Neutrophil (primary cell): ENCODE data around the gene UBB.
"Not testable (repeated sequence)": the region's sequence is repeated elsewhere in the genome, so short reads cannot be mapped to it uniquely, and the experiment has no call there.

Experiments used
- H3K27ac ChIP-seq: fragments of 200-600 bp; sonication (generic); 2 replicates; pipeline ENCODE4 v1.5.1; 2016; ENCODE audit warnings: mild to moderate bottlenecking, moderate library complexity
- H3K27me3 ChIP-seq: fragments of 200-600 bp; sonication (generic); 2 replicates; pipeline ENCODE4 v1.6.0; 2016; ENCODE audit warnings: mild to moderate bottlenecking
- H3K36me3 ChIP-seq: fragments of 200-600 bp; sonication (generic); 2 replicates; pipeline ENCODE4 v1.5.1; 2017
- H3K4me1 ChIP-seq, 2 experiments: fragments of 200-600 bp in 1 of 2; sonication (generic) in 1 of 2; 1 replicate in 1 of 2; 2 replicates in 1 of 2; pipeline versions ENCODE4 v1.5.1 to v1.6.1; 2013 to 2016; ENCODE audit warnings: low read depth in 1 of 2, low read length in 1 of 2, mild to moderate bottlenecking in 1 of 2, moderate library complexity in 1 of 2; ENCODE audit not compliant: control insufficient read depth in 1 of 2, insufficient read depth in 1 of 2
- H3K4me3 ChIP-seq, 2 experiments: fragments of 200-600 bp in 1 of 2; sonication (generic) in 1 of 2; 1 replicate in 1 of 2; 2 replicates in 1 of 2; pipeline ENCODE4 v1.5.1; 2013 to 2016; ENCODE audit warnings: low read depth in 1 of 2, low read length in 1 of 2, mild to moderate bottlenecking in 1 of 2, moderate library complexity in 1 of 2
- H3K9me3 ChIP-seq: fragments of 200-600 bp; sonication (generic); 2 replicates; pipeline ENCODE4 v1.5.1; 2016
- CTCF ChIP-seq: fragments of 200-600 bp; sonication (generic); IDR thresholded peaks from 2 replicates; pipeline ENCODE4 v1.5.1; 2016; ENCODE audit warnings: antibody characterized with exemption

Gene UBB

GRCh38 chr17:16383216-16383615 is 2.3 kb downstream of the UBB start:
- H3K36me3 ChIP-seq: peaks cover 17% of the 10 kb centered on the region
- H3K9me3 ChIP-seq: no peaks in the 10 kb centered on the region
- H3K4me3 ChIP-seq: no peak overlapping the region
- peaks cover 15 to 22% of the 10 kb centered on the region in 2 experiments for H3K4me1 ChIP-seq
- TF ChIP-seq CTCF: no peak
- no peak overlapping the region for H3K27ac ChIP-seq
- peaks cover 24% of the 10 kb centered on the region for H3K27me3 ChIP-seq

DNA sequence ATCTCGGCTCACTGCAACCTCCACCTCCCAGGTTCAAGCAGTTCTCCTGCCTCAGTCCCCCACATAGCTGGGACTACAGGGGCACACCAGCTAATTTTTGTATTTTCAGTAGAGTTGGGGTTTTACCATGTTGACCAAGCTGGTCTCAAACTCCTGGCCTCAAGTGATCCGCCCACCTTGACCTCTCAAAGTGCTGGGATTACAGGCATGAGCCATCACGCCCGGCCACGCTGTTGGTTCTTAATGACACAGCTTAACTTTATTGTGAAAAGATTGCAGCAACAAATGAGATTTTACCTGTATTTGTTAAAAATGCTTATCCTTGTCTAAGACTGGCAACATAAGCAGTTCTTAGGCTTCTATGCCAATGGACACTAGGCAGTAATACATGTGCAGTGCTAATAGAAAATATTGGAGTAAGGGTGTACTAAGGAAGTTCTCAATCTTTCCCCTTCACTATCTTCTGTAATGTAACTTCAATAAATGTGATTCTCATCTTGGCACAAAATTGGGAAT is 2.9 kb downstream of the UBB start:
- no peak overlapping the region for H3K27ac ChIP-seq
- peaks cover 26% of the 10 kb centered on the region for H3K27me3 ChIP-seq
- peaks cover 17% of the 10 kb centered on the region for H3K36me3 ChIP-seq
- peaks cover 15 to 22% of the 10 kb centered on the region in 2 experiments for H3K4me1 ChIP-seq
- H3K9me3 ChIP-seq: no peaks in the 10 kb centered on the region
- H3K4me3 ChIP-seq: no peak overlapping the region
- no peak for TF ChIP-seq CTCF

DNA sequence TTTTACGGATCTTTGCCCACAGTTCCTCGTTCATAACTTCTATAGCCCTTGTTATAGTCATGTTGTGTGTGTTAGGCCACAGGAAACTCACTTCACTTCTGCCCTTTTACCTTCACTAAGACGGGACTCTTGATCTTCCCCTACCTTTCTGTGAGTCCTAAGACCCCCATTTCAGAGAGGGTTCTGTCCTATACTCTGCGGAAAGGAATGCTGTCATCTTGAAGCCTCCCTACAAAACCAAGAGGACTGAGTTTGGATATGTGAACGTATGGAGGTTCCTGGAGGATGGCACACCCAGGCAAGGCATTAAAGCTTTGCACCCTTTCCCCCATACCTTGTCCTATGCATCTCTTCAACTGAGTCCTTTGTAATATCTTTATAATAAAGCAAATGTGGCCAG is 3.7 kb downstream of the UBB start:
- H3K4me1 ChIP-seq: peaks cover 15 to 22% of the 10 kb centered on the region in 2 experiments
- H3K9me3 ChIP-seq: no peaks in the 10 kb centered on the region
- no peak overlapping the region for H3K27ac ChIP-seq
- no peak overlapping the region for H3K4me3 ChIP-seq
- H3K27me3 ChIP-seq: peaks cover 26% of the 10 kb centered on the region
- no peak for TF ChIP-seq CTCF
- H3K36me3 ChIP-seq: peaks cover 17% of the 10 kb centered on the region

DNA sequence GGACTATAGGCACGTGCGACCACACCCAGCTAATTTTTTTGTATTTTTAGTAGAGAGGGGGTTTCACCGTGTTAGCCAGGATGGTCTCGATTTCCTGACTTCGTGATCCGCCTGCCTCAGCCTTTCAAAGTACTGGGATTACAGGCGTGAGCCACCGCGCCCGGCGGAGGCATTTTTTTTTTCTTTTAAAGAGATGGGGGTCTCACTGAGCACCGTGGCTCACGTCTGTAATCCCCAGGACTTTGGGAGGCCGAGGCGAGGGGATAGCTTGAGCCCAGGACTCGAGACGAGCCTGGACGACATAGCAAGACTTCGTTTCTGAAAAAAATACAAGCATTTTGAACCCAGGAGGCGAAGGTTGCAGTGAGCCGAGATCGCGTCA is 5.2 kb downstream of the UBB start:
- peak overlapping the region in 1 of 2 experiments; percentile 69 for H3K4me3 ChIP-seq
- not testable (repeated sequence) for H3K27ac ChIP-seq, H3K9me3 ChIP-seq
- H3K27me3 ChIP-seq: peaks cover 26% of the 10 kb centered on the region
- H3K36me3 ChIP-seq: peaks cover 17% of the 10 kb centered on the region
- H3K4me1 ChIP-seq: peaks cover 15 to 22% of the 10 kb centered on the region in 2 experiments

GRCh38 chr17:16391451-16391850 is 10.6 kb downstream of the UBB start:
- Histone ChIP-seq H3K27me3 (peaks cover 19% of the 10 kb centered on the region), H3K27ac (no peak overlapping the region), H3K9me3 (no peaks in the 10 kb centered on the region), H3K4me1 (peaks cover 4 to 9% of the 10 kb centered on the region in 2 experiments), H3K36me3 (no peaks in the 10 kb centered on the region), H3K4me3 (no peak overlapping the region)
- TF ChIP-seq CTCF: no peak

GRCh38 chr17:16392491-16392890 is 11.6 kb downstream of the UBB start:
- not testable (repeated sequence) for H3K36me3 ChIP-seq, H3K4me3 ChIP-seq, H3K4me1 ChIP-seq, H3K9me3 ChIP-seq, H3K27ac ChIP-seq, H3K27me3 ChIP-seq

GRCh38 chr17:16395887-16396286 is 15.0 kb downstream of the UBB start:
- H3K27ac ChIP-seq, H3K27me3 ChIP-seq, H3K36me3 ChIP-seq, H3K4me3 ChIP-seq, H3K4me1 ChIP-seq, H3K9me3 ChIP-seq: not testable (repeated sequence)

DNA sequence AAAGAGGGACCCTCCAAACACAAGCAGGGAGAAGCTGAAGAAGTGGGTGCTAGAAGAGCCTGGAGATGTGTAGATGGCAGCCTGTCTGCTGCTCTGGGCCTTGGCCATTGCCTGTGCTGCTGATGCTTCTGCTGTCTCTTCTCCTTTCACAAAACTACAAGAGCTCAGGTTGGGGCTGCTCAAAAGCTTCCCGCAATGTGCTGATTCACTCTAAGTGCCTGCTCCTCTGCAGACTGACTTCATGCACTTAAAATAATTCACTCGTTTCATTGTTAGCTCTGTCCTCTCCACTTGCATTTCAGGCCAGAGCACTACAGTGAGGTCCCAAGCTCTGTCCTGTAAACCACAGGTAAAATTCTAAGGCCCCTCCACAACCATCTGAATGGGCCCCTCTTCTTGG is 15.8 kb downstream of the UBB start:
- not testable (repeated sequence) for H3K4me3 ChIP-seq, H3K9me3 ChIP-seq, H3K27ac ChIP-seq, H3K36me3 ChIP-seq, H3K27me3 ChIP-seq, H3K4me1 ChIP-seq
